Activated B cell treated with CpG ODN at 0.5 μM for 24 hours (primary cell): Measurements from ENCODE around the gene BCO2. TPM values are rescaled to one million over a fixed set of nuclear protein-coding genes. Genes with fewer than 3 reads are reported as not detected.
A peak's percentile ranks its signal among the peaks of the same experiment; 100 is the strongest.

Experiments
- ATAC-seq: fragments of 200-7000 bp; cut with Tn5 transposase; one replicate; pipeline ENCODE4 v1.10.0; 2021; ENCODE audit warnings: low read depth, mild to moderate bottlenecking, moderate library complexity
- CTCF ChIA-PET: fragments of 350-600 bp; sonication (Branson Sonifier 250); formaldehyde crosslinking; loops from one replicate; lab custom pipeline; 2021; ENCODE audit warnings: antibody characterized with exemption; lab: Charles Lee
- POLR2A ChIA-PET: fragments of 350-600 bp; sonication (Branson Sonifier 250); formaldehyde crosslinking; loops from one replicate; lab custom pipeline; 2021; ENCODE audit warnings: antibody characterized with exemption; lab: Charles Lee
- DNase-seq: peaks from one replicate; pipeline ENCODE4 v3.0.0; 2022
- H3K27ac Mint-ChIP-seq: one replicate; pipeline ENCODE4 v1.8.0; 2020; ENCODE audit warnings: mixed read lengths
- H3K27me3 Mint-ChIP-seq: one replicate; pipeline ENCODE4 v1.8.0; 2021; ENCODE audit warnings: mixed read lengths
- H3K36me3 Mint-ChIP-seq: one replicate; pipeline ENCODE4 v1.8.0; 2021; ENCODE audit warnings: low read depth, mixed read lengths
- H3K4me1 Mint-ChIP-seq: one replicate; pipeline ENCODE4 v1.8.0; 2021; ENCODE audit warnings: mixed read lengths
- H3K4me3 Mint-ChIP-seq: one replicate; pipeline ENCODE4 v1.8.0; 2020; ENCODE audit warnings: mild to moderate bottlenecking, mixed read lengths
- H3K9me3 Mint-ChIP-seq: one replicate; pipeline ENCODE4 v1.8.0; 2020; ENCODE audit warnings: mixed read lengths
- CTCF ChIP-seq: fragments of 200-600 bp; IDR thresholded peaks from one replicate; pipeline ENCODE4 v1.8.0; 2022; ENCODE audit warnings: antibody characterized with exemption, mild to moderate bottlenecking
- intact Hi-C: fragments of 100-400 bp; cut with micrococcal nuclease; formaldehyde crosslinking; loops from one replicate; pipeline ENCODE4 v1.15.1; 2024
- total RNA-seq: library from RNA; stranded (reverse); gene quantifications from 2 replicates; pipeline ENCODE4 v1.2.3, GENCODE V29; 2022

BCO2 gene
- 1.4 and 3.2 TPM in 2 replicates for total RNA-seq

GRCh38 chr11:112174789-112175598 lies at the start of gene BCO2:
TSS of gene BCO2 (plus strand) at chr11:112175512. CDS start at chr11:112175602, 90 bp downstream.
- intact Hi-C loops = loop anchor here (1.0 to 5.0 kb wide), 3 partner anchors 62 to 298 kb away; partner anchors contain the start of genes CFAP68 and FDXACB1
- Mint-ChIP-seq H3K27me3 (peaks cover 9% of the 10 kb centered on the region), H3K9me3 (no peaks in the 10 kb centered on the region), H3K4me3 (peak within 1 kb of the TSS; percentile 46), H3K4me1 (peaks cover 23% of the 10 kb centered on the region), H3K36me3 (no peaks in the 10 kb centered on the region), H3K27ac (no peak within 1 kb of the TSS)
- no peak for TF ChIP-seq CTCF
- CTCF ChIA-PET = no interaction called here
- peak; percentile 18 for DNase-seq
- peak; percentile 74 for ATAC-seq
- POLR2A ChIA-PET = no interaction called here

GRCh38 chr11:112127056-112127455 lies 48.3 kb upstream of the BCO2 start:
- peaks cover 2% of the 10 kb centered on the region for H3K36me3 Mint-ChIP-seq

GRCh38 chr11:112128483-112129121 lies 46.7 kb upstream of the BCO2 start:
- no peak overlapping the region for H3K4me3 Mint-ChIP-seq
- H3K4me1 Mint-ChIP-seq = no peaks in the 10 kb centered on the region
- intact Hi-C loops = no loop called here
- TF ChIP-seq CTCF = no peak
- H3K27me3 Mint-ChIP-seq = no peaks in the 10 kb centered on the region
- H3K27ac Mint-ChIP-seq = no peak overlapping the region
- ATAC-seq (no peak), DNase-seq (no peak)
- CTCF ChIA-PET = no interaction called here
- no peaks in the 10 kb centered on the region for H3K9me3 Mint-ChIP-seq
- no peaks in the 10 kb centered on the region for H3K36me3 Mint-ChIP-seq
- POLR2A ChIA-PET = no interaction called here

More at GRCh38 chr11:112127056-112127455, 48.3 kb upstream of the BCO2 start:
- no peak for DNase-seq
- ChIA-PET POLR2A (no interaction called here), CTCF (no interaction called here)
- no peak for ATAC-seq
- Mint-ChIP-seq H3K4me3 (no peak overlapping the region), H3K27me3 (no peaks in the 10 kb centered on the region), H3K4me1 (no peaks in the 10 kb centered on the region), H3K27ac (no peak overlapping the region), H3K9me3 (no peaks in the 10 kb centered on the region)
- intact Hi-C loops = no loop called here
- no peak for TF ChIP-seq CTCF

- no peak for TF ChIP-seq CTCF
- DNase-seq (no peak), ATAC-seq (no peak)
- H3K27ac Mint-ChIP-seq = no peak overlapping the region
- H3K27me3 Mint-ChIP-seq = no peaks in the 10 kb centered on the region
- H3K4me3 Mint-ChIP-seq = no peak overlapping the region
- intact Hi-C loops = no loop called here
- POLR2A ChIA-PET = no interaction called here
- no peaks in the 10 kb centered on the region for H3K4me1 Mint-ChIP-seq
- CTCF ChIA-PET = no interaction called here
- no peaks in the 10 kb centered on the region for H3K9me3 Mint-ChIP-seq
- H3K36me3 Mint-ChIP-seq = no peaks in the 10 kb centered on the region
Observed at GRCh38 chr11:112129656-112130055, 45.7 kb upstream of the BCO2 start.

- no peaks in the 10 kb centered on the region for H3K36me3 Mint-ChIP-seq
- no peaks in the 10 kb centered on the region for H3K9me3 Mint-ChIP-seq
- POLR2A ChIA-PET = no interaction called here
- CTCF ChIA-PET = no interaction called here
- no peak overlapping the region for H3K27ac Mint-ChIP-seq
- no peaks in the 10 kb centered on the region for H3K27me3 Mint-ChIP-seq
- H3K4me3 Mint-ChIP-seq = no peak overlapping the region
- DNase-seq = no peak
- H3K4me1 Mint-ChIP-seq = no peaks in the 10 kb centered on the region
- intact Hi-C loops = no loop called here
- TF ChIP-seq CTCF = no peak
- no peak for ATAC-seq
Observed at GRCh38 chr11:112132737-112133136, 42.6 kb upstream of the BCO2 start.
